Measurements from ENCODE around the gene NBAS. TPM values are rescaled to one million over a fixed set of nuclear protein-coding genes. Genes with fewer than 3 reads are reported as not detected.

Gene NBAS
- total and polyA plus RNA-seq, 9 of the 15 experiments (the other 6 are each of a cell fraction or from before 2014, with no cell fraction given), result 15.3 to 94.4 (median 69.9) TPM

GRCh38 chr2:15591692-15592463 is 30.7 kb upstream of the NBAS start, which contains the start of gene DDX1 (continued):
- TF ChIP-seq ZNF518B (CRISPR knock-in tag; IDR thresholded peaks at IDR 0.05) (no peak), MCM7 (IDR thresholded peaks at IDR 0.05) (no peak), FOXP4 (CRISPR knock-in tag; IDR thresholded peaks at IDR 0.05; ENCODE audit: borderline replicate concordance) (peak; percentile 88; the same call in 1 of the 2 replicates), ZNF408 (CRISPR knock-in tag; IDR thresholded peaks at IDR 0.05; ENCODE audit: low read depth) (no peak), ZNF197 (CRISPR knock-in tag; IDR thresholded peaks at IDR 0.05; ENCODE audit: low read depth) (no peak), TRIM28 (IDR thresholded peaks at IDR 0.05) (peak; percentile 49; the same call in 1 of the 2 replicates), ZNF639 (CRISPR knock-in tag; conservative IDR thresholded peaks at IDR 0.05 in 1 of 2, IDR thresholded peaks at IDR 0.05 in 1 of 2) (peak in 1 of 2 experiments; percentile 99; a peak in 2 of 4 replicates), NR4A1 (CRISPR knock-in tag; IDR thresholded peaks at IDR 0.05) (no peak), NR4A1 (tag; IDR thresholded peaks at IDR 0.05) (peak; percentile 64), SMAD4 (CRISPR knock-in tag; conservative IDR thresholded peaks at IDR 0.05) (peak; percentile 78), HNRNPH1 (optimal IDR thresholded peaks at IDR 0.05; ENCODE audit: low read depth, low read length) (no peak), MCM3 (IDR thresholded peaks at IDR 0.05) (no peak), HCFC1 (IDR thresholded peaks at IDR 0.05; ENCODE audit: low read depth, low read length) (peak; percentile 89), USF2 (CRISPR knock-in tag; IDR thresholded peaks at IDR 0.05) (no peak), RFX7 (CRISPR knock-in tag; IDR thresholded peaks at IDR 0.05) (no peak), SP2 (IDR thresholded peaks at IDR 0.05; ENCODE audit: extremely low read depth, low read depth, low read length, poor library complexity, severe bottlenecking) (no peak), NCOA4 (IDR thresholded peaks at IDR 0.05; ENCODE audit: partially characterized antibody) (no peak), PCBP1 (IDR thresholded peaks at IDR 0.05; ENCODE audit: low read depth, low read length, poor library complexity, severe bottlenecking) (peak; percentile 96), POLR3A (IDR thresholded peaks at IDR 0.05; ENCODE audit: borderline replicate concordance, extremely low read depth, insufficient read depth, insufficient read length) (no peak)

Data from K562 (cell line).